ENCODE measurements around the gene CYLD.

DNA sequence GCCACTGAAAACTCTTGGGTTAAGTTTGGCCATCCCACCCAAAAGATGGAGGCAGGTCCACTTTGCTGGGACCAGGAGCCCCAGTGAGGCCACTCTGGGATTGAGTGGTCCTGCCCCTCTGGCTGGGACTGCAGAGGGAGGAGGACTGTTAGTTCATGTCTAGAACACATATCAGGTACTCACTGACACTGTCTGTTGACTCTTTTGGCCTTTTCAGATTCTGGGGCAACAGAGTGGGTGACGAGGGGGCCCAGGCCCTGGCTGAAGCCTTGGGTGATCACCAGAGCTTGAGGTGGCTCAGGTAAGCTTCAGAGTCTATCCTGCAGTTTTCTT, 19.5 kb upstream of the CYLD start:
- TF ChIP-seq, protein P1, sequence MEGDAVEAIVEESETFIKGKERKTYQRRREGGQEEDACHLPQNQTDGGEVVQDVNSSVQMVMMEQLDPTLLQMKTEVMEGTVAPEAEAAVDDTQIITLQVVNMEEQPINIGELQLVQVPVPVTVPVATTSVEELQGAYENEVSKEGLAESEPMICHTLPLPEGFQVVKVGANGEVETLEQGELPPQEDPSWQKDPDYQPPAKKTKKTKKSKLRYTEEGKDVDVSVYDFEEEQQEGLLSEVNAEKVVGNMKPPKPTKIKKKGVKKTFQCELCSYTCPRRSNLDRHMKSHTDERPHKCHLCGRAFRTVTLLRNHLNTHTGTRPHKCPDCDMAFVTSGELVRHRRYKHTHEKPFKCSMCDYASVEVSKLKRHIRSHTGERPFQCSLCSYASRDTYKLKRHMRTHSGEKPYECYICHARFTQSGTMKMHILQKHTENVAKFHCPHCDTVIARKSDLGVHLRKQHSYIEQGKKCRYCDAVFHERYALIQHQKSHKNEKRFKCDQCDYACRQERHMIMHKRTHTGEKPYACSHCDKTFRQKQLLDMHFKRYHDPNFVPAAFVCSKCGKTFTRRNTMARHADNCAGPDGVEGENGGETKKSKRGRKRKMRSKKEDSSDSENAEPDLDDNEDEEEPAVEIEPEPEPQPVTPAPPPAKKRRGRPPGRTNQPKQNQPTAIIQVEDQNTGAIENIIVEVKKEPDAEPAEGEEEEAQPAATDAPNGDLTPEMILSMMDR (IDR thresholded peaks at IDR 0.05 in 2 of 3, conservative IDR thresholded peaks at IDR 0.05 in 1 of 3; ENCODE audit: borderline replicate concordance in 1 of 3, insufficient read depth in 1 of 3, low read depth in 2 of 3, low read length in 2 of 3), result no peak
- TF ChIP-seq, protein P2, sequence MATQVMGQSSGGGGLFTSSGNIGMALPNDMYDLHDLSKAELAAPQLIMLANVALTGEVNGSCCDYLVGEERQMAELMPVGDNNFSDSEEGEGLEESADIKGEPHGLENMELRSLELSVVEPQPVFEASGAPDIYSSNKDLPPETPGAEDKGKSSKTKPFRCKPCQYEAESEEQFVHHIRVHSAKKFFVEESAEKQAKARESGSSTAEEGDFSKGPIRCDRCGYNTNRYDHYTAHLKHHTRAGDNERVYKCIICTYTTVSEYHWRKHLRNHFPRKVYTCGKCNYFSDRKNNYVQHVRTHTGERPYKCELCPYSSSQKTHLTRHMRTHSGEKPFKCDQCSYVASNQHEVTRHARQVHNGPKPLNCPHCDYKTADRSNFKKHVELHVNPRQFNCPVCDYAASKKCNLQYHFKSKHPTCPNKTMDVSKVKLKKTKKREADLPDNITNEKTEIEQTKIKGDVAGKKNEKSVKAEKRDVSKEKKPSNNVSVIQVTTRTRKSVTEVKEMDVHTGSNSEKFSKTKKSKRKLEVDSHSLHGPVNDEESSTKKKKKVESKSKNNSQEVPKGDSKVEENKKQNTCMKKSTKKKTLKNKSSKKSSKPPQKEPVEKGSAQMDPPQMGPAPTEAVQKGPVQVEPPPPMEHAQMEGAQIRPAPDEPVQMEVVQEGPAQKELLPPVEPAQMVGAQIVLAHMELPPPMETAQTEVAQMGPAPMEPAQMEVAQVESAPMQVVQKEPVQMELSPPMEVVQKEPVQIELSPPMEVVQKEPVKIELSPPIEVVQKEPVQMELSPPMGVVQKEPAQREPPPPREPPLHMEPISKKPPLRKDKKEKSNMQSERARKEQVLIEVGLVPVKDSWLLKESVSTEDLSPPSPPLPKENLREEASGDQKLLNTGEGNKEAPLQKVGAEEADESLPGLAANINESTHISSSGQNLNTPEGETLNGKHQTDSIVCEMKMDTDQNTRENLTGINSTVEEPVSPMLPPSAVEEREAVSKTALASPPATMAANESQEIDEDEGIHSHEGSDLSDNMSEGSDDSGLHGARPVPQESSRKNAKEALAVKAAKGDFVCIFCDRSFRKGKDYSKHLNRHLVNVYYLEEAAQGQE (IDR thresholded peaks at IDR 0.05; ENCODE audit: low read depth), result no peak
- TF ChIP-seq, protein P3, sequence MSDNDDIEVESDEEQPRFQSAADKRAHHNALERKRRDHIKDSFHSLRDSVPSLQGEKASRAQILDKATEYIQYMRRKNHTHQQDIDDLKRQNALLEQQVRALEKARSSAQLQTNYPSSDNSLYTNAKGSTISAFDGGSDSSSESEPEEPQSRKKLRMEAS (IDR thresholded peaks at IDR 0.05), result no peak
- no peak for TF ChIP-seq POLR2A (IDR thresholded peaks at IDR 0.05; ENCODE audit: borderline replicate concordance, extremely low read depth, insufficient read depth, insufficient read length)
